NCI-H187 treated with DMSO at 0.1 percent for 48 hours (cell line): Measurements from ENCODE around the gene IGSF9.
A peak's percentile ranks its signal among the peaks of the same experiment; 100 is the strongest.

Source experiments
- DNase-seq: peaks from one replicate; lab custom pipeline; 2025; lab: John Stamatoyannopoulos, UW

Gene IGSF9

DNA sequence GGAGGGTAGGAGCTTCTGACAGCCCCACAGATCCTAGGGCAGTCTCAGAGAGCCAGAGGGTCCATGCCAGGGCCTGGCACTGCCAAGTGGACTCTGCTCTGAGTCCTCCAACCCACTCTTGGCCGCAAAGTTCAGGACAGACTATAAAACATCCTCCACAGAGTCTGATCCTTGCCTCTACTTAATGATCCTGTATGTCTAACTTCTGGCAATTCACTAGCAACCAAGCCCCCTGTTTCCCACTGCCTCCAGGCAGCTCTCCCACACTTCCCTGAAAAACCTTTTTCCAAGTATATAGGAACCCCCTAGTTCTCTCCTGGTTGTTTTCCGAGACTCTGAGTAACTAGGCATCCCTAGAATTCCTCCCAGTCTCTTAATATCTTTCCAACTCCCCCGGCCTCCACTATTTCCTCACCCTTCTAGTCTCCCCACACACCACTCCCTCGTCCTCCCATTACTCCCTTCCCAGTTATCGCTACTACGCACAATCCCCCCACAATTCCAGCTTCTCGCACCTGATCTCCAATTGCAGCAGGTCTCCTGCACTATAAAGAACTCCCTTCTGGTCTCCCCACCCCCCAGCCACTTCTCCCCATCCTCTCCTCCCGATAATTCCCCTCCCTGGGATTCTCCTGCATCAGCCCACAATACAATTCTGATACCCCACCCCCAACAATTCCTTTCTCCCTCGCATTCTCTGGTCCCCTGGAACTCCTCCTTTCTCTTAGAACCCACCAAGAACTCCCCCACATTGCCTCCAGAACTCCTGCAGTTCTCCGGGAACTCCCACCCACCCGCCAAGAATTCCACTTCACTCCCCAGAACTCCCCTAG, 574 bp downstream of the IGSF9 start:
- no peak for DNase-seq

DNA sequence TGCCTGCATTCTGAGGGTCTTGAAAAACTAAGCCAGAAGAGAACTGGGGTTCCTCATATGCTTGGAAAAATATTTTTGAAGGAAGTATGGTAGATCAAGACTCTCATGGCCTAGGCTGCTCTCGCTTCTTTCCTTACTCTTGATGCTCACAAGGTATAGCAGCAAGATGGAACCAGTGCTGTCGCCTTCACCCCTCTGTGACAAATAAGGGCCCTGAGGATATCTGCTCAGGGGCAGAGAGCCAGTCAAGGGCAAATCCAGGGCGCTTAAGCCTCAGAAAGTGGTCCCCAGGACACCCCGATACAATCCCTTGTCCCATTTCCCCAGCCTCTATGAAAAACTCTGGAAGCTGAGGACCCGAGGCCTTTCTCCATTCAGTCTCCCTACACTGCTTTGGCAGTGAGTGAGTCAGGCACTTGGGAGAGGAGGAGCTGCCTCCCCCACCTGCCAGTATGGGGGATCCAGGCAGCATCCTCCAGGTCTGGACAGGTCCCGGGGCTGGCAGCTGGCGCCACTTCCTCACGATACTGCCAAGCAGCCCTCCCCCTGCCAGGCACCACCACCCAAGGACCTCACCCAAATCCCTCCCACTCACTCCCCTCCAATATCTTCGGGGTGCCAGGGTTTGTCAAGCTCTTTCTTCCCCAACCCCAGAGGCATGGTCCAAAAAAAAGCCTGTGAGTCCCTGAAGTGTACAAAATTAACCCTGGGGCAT, 1.3 kb downstream of the IGSF9 start:
- DNase-seq = no peak

DNA sequence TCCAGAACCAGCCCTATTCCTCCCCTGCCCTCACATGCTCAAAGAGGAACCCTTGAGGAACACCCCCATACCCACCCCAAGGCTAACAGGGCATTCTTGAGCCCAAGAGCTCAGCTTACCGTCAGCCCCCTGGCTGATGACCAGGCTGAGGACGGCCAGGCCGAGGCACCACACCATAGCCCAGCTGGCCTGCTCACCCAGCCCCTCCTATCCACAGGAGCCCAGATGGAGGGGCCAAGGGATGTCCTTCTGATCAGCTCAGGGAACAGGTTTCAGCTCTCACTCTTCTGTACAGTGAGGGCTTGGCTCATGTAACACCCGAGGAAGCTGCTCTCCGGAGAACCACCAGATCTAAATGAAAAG, 2.2 kb downstream of the IGSF9 start:
- no peak for DNase-seq

DNA sequence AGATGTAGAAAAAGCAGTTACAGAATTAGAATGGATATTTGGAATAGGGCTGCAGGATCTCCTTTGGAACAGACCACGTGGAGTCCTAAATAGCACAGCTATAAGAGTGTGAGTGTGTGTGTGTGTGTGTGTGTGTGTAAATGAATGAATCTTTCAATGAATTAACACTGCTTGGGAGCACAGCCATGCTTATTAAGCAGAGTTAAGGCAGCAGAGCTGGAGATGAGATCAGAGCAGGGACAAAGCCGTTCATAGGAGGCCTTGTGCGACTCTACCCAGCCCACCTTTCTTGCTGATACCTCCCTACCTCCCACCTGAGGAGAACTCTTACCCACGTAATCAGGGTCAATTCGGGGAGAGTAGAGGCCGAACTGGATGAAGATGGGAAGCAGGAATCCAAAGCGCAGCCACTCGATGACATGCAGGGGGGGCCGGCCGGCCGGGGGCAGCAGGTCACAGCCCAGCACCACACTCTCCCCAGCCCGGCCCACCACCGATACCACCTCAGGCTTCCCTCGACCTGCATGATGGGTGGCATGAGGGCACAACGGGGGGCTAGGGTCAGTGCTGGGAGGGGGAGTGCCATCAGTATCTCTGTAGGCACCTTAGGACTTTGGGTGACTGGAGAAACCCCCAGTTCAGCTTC, 2.7 kb downstream of the IGSF9 start:
- no peak for DNase-seq

DNA sequence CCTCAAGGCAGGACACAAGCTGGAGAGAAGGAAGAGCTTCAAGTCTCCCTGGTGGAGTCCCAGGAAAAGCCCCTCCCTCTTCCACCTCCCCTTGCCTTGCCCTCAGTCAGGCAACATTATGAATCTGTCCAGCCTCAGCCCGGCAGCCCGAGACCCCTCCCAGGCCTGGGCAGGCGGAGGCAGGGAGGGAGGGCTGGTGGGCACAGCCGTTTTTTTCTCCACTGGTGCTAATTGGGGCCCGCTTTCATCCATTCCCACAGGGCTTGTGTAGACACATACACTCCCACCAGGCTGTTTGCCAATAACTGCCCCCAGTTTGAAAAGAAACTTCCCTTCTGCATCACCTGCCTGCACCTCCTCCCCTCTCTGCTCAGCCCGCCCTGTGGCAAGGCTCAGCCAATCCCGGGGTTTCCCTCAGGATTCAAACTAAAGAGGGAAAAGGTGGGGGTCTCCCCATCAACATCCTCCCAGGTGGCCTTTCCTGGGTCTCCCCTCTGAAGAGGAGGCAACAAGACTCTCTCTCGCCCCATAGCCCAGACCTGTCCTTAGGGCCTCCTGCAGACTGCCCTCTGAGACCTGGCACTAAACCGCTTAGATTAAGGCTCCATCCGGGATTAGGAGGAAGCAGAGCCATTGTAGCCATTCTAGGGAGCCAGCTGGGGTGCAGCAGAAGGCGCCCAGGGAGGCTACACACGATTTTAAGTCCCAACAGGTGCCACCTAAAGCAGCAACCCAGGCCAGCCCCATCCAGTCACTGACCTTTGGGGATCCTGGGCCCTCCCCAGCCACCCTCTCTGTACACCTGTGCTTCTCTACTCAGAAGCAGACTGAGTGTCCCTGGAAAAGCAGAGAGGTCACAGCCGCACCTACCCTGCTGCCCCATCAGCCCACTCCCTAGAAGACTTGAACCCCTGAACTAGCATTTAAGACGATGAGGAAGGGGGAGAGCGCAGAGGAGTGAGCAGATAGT, 3.5 kb downstream of the IGSF9 start:
- no peak for DNase-seq

DNA sequence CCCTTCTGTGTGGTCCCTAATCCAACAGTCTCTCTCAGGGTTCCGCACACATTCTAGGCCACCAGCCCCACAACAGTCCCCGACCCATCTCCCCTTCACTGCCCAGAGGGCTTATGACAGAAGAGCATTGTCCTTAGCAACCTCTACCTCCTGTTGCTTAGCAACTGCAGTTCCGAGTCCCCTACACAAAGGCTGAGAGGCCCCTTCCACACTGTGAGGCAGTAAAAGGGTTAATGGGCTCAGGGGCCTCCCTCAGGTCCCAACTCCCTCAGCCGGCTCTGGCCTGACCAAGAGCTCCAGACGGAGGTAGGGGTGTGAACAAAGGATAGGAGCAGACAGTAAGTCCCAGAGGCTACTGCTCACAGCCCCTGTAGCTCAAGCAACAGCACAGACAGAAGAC, 4.3 kb downstream of the IGSF9 start:
- no peak for DNase-seq

DNA sequence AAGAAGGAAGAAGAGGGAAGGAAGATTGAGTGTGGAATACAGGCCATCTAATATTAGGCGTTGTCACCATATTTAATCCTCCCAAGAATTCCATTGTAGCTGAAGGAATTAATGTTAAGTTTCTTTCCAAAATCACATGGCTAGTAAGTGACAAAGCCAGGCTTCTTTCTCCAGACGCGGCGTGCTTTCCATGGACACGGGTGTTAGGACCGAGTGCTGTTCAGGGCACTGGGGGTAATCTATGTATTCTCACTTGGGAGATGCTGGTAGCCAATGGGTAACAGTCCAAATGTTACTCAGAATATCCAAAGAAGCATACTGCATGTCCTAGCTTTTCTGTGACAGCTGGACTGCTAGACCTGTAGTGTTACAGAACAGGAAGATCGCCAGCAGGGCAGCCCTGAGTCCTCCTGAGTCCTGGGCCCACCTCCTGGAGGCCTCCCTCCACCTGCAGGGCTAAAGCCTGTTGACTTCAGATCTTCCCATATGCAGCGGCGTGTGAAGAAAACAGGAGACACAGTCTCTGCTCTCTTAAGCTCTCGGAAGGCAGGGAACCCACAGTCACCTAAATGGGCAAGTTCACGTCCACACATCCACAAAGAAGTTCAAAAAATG, 5.3 kb downstream of the IGSF9 start:
- DNase-seq = no peak

DNA sequence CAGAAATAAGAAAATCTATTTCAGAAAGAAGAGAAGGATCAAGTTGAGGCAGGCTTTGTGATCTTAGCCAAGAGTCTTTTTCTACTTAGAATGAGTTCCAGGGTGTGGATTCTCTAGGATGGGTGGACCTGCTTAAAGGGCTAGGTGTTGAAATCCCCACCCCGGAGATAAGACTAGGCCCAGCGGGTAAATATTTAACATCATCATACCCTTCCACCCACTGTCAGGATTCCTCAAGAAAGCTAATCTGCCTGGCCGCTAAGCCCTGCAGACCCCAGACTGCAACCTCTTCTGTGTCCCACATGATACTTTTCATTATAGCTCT, 5.8 kb downstream of the IGSF9 start:
- no peak for DNase-seq

DNA sequence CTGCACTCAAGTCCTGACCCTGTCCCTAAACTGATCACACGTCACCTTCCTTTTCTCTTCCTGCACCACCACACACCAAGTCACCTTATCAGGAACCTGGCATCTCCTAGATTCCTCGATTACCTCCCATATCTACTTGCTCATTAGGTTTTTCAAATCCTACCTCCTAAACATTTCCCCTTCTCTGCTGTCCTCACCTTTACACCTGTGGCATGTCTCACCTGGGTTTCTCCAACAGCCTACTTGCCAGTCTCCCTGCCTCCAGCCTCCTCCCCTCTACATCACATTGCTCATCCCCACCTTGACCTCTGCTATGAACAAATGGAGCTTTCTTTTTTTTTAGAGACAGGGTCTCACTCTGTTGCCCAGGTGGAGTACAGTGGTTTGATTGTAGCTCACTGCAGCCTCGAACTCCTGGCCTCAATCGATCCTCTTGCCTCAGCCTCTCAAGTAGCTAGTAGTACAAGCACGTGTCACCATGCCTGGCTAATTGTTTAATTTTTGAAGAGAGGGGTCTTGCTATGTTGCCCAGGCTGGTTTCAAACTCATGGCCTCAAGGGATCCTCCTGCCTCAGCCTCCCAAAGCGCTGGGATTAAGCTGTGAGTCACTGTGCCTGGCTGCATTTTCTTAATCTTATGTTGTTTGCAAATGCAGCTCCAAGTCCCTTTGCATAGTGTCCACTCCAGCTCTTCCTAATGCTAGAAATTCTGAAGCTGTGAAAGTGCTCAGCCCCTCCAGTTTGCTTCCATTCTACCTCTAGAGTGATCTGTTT, 6.3 kb downstream of the IGSF9 start:
- DNase-seq = no peak

DNA sequence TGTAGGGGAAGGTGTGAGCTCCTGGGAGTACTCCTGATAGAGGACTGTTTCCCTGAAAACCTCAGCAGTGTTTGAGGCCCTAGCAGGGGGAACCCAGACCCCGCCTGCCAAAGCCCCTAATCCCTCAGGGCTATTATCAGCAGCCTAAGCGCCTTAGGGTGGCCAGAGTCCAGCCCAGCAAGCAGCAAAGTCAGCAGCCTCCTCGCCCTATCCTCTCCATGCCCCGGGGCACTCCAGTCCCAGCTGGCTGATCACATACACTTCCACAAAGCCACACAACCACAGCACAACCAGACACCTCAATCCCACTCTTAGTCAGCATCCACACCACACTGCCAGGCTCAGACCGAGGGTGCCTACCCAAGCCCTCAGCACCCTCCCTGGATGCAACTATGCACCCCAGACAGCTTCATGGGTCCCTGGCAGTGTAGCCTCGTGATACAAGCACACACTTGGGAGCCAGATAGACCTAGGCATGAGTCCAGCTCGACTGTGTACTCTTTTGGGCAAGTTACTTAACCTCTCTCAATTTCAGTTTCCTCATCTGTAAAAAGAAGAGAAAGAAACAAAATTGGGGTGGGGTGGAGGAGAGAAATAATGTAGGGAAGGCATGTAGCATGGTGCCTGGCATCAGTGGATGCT, 7.1 kb downstream of the IGSF9 start:
- DNase-seq = no peak

DNA sequence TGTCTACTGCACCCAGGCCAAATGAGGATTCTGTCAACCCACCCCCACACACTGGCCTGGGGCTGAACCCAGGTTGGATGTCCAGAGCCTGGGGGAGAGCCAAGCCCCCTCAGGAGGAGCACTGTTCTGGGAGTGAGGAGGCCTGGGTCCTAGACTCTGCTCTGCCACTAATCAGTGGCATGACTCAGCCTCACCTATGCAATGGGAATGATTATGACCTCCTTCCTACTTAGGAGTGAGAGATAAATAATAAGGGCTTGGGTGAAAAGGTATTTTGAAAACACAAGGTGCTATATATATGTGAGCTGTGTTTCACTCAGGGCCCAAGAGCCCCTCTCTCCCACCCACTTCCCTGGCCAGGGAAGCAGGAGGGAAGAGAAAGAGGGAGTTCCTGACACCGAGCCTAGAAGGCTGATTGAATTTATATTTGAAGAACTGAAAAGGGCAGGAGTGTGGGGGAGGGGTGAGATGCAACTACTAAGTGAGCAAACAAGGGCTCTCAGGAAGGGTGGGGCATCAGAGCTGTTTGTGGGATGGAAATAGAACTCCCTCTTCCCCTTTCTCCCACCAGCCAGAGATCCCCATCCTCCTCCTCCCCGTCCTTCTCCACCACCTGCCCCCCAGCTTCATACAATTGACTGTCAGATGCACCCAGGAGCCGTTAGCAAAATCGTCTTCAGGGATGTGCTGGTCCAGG, 8.2 kb downstream of the IGSF9 start:
- DNase-seq = peak; percentile 37

DNA sequence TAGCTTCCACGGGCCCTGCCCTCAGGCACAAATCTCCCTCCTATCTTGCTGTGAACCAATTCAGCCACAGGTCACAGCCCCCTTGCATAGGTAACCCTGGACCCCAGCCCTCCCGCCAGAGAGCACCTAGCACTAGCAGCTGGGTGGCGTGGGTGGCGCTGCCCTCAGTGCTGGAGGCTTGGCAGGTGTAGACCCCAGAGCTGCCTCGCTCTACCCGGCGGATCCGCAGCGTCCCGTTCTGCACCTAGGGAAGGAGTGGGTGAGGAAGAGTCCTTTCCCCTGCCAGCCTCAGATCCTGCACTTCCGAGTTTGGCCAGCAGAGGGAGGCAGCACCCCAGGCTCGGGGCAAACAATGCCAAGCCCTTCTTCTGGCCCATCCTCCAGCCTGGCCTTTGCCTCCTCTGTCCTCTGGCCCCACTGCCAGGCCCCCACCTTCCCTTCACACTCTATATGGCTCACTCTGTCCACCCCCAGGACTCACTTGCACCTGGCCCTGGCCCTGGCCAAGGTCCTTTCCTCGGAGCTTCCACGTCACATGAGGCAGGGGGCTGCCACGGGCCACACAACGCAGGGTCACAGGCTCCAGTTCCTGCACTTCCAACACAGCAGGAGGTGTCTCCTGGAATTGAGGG, 9.0 kb downstream of the IGSF9 start:
- DNase-seq = no peak

DNA sequence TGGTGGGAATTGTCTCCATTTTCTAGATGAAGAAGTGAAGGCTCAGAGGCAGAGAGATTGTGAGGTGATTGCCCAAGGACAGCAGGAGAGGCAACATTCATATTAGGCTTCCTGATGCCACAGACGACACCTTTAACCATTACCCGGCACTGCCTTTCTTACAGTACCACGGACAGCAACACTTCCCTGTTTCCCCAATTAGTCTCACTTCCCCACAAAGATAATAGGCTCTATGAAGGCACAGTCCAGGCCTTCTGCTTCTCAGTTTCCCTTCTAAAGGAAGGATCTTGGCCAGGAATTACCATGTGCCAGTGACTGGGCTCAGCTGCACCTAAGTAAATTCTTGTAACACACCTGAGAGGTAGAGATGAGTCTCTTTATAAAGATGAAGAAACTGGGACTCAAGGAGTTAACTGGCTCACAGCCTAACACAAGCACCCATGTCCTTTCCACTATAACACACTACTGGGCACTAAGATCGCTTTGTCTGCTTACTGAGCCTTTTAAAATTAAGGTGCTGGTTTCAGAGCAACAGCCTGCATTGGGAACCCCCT, 9.6 kb downstream of the IGSF9 start:
- DNase-seq = no peak

DNA sequence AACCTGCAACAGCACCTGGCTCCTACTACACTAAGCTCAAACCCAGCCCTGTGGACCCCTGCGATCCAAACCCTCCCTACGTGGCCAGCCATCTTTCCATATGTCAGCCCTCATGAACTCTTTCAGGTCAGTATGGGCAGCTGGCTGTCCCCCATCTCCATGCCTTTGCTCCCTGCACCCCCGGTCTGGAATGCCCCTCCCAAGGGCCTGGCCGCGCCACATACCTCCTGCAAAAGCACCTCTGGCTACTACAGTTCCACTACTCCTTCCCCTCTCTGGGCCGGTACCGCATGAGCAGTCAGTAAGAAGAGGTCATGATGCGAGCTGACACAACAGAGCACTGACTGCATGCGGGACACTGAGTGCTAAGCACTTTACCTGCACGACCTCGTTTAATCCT, 10.1 kb downstream of the IGSF9 start:
- DNase-seq = no peak

DNA sequence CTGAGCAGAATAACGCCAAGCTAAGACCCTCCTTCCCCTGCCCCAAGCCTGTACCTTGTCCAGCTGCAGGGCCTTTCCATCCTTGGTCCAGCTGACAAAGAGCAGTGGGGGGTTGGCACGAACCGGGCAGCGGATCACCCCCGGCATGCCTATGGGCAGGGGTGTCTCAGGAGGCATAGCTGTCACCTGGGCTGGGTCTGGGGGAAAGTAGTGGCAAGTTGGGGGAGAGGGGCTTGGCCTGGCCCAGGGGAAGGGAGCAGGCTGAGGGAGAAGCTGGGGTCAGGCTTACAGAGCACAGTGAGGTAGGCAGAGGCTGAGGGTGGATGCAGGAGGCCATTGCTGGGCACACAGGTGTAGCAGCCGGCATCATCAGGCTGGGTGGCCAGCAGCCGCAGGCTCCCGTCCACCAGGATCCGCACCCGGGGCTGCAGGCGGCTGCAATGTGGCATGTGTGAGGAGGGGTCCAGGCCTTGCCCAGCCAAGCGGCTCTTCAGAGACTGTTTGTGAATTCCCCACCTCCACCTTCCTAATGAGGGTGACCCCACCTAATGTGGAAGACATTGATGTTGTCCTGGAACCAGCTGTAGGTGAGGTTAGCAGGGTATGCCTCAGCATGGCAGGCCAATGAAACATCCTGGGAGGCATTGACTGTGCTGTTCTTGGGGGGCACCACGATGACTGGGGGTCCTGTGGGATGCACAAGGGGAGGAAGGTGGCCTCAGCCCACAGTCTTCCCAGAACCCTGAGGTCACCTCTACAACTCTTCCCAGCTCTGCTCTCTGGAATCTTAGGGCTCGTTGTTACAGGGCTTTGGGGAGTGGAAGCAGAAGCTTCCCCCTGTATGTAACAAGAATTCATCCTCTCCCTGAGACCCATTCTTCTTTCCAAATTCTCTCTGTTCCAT, 11.0 kb downstream of the IGSF9 start:
- no peak for DNase-seq

DNA sequence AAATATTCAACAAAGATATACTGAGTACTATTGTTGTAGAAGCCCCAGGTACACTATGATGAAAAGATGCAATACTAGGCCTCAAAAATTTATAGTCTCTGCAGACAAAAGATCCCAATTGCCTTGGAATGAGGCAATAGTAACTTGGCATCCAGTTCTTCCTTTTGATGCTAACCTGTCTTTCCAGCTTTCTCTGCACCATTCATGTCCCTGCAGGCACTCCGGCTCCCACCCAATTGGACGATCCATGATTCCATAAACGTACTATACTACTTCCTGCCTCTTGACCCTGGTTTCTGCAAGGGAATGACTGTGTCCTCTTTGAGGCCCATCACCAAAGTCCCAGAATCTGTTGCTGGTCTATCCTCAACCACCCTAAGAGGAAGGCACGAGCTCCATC, 12.1 kb downstream of the IGSF9 start:
- DNase-seq = no peak

DNA sequence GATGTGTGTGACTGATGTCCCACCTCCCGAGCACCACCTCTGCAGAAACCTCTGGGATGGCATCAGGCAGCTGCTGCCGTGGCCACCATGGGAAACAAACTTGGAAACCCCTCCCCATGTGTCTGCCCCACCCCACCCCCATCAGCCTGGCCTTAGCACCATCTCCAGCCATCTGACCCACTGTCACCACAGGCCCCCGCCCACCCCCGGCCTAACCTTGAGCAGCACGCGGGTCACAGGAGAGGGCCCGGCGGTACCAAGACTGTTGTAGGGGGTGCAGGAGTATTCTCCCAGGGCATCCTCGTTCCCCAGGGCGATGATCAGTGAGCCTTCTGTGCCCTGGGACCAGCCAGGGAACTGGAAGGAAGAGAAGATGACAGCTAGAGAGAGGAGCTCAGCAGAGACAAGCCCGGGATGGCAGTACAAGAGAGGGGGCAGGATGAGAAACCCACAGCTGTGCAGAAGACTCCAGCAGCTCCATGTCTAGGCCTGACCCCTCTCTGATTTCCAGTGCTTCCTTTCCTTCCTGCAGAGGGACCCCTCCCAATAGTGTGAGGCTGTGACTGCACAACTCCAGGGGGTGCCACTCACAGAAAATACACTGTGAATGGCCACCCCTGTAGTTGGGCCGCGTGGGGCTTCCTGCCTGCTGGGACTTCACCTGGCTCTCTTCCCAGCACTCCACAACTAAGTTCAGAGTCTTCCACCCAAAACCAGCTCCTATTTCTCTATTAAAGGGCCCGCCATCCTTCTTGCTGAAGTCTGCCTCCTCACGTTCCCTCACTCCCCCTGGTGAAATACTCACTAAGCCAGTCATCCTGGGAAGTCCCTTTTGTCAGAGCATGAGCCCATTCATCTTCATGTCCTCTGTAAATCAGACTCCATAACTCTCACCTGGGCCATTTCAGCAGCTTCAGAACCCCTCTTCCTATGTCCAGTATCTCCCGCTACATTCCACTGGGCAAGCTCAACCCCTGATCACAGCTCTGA, 12.8 kb downstream of the IGSF9 start:
- DNase-seq = no peak
